ENCODE results near the gene LSM7.
"Not testable (repeated sequence)": the region's sequence is repeated elsewhere in the genome, so short reads cannot be mapped to it uniquely, and the experiment has no call there.

LSM7 gene

DNA sequence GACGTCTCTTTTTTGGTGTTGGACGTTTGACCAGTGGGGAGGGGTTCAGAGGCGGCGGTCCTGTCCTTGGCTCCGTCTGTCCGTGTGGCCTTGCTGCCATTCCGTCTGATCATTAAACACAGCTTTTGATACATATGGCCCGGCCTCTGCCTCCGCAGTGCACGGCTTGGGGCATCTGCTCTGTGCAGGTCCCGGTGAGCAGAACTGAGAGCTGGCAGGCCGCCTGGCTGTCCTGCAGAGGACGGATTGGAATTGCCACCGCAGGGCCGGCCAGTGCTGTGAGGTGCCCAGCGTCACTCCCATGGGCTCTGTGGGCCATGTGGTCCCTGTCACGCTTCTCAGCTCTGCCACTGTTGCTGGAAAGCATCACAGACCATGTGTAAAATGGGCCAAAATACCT lies 26.3 kb upstream of the LSM7 start:
- DNase-seq, result no peak

DNA sequence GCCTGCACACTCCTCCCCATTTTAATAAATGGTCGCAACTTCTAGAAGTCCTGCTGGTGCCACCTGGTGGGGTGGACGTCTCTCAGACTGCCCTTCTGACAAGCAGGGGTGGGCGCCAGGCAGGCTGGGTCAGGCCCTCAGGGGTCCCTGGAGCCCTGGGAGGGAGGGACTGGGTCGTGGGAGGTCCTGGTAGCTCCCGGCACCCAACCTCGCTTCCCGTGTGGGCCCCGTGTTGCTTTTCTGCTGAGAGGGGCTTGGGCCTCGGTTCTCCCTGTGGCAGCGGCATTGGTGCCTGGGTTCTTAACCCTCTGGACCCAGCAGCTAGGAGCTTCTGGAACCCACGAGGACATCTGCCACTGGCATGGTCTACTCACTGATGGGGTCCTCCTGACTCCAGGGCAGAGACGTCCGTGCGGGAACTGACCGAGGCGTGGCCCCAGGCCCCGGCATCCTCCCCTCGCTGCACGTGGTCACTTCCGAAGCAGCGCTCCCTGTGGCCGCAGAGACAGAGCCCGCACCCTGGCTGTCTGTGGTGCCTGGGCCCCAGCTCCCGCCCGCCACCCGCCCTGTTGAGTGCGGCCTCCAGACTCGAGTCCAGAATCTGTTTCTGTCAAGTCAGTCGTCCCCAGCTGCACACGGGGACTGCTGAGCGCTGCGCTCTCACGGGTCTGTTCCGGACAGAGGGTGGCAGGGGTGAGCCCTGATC lies 25.7 kb upstream of the LSM7 start:
- no peak for DNase-seq

DNA sequence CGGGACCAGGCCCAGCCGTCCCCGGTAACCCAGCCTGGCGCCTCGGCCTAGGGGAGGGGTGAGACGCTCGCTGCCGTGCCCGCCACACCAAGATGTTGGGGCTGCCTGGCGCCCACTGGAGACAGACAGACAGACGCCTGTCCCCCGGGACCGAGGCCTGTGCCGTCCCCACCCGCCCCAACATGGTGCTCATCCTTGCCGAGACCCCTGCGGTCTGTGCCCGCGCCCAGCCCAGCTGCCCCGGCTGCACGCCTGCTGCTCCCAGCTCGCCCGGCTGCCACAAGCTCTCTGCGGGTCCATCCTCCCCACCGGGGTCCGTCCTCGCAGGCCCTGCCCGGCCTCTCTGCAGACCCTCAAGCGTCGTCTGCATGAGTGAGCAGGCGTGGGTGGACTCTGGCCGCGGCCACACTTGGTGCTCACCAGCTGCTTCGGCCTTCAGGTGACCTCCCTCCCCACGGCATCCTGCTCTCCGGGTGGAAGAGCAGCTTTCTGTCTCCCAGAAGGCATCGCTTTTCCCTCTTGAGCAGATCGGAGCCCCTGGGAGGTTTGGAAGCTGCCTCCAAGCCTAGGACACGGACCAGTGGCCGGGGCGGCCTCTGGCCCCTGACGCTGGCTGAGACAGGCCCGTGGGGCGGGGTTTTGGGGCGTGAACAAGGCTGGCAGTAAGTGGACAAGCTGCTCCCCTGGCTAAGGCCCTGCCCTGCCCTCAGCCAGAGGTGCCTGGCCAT lies 24.9 kb upstream of the LSM7 start:
- DNase-seq, result no peak

DNA sequence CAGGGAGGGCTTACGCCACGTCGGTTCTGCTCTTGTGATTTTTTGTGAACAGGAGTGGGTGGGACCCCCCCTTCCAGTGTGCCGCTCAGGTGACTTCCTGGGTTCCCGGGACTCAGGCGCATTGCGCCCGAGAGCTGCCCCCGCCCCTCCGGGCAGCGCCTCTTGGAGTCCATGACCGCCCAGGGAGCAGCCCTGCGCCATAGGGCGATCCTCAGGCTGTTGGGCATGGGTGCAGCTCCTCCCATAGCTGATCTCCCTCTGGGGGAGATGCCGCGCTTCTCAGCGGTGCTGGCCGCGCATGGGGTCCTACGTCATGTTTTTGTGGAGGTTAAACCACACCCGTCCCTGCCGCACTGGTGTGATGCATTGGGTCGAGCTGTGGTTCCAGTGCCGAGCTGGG lies 23.7 kb upstream of the LSM7 start:
- DNase-seq, result no peak

DNA sequence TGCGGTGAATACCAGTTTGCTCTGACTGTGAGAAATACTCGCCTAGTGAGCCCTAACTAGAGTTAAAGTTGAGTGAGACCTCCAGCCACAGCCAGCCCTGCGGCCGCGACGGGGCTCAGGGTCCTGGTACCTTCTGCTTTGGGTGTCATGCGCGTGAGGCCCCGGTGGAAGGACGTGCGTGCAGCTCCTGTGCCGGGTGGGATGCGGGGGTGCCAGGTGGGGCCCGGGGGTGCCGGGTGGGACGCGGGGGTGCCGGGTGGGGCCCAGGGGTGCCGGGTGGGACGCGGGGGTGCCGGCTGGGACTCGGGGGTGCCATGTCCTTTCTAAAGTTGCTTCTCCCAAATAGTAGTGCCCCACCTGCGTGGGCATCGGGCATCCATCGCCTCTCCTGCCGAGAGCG lies 23.2 kb upstream of the LSM7 start:
- no peak for DNase-seq

DNA sequence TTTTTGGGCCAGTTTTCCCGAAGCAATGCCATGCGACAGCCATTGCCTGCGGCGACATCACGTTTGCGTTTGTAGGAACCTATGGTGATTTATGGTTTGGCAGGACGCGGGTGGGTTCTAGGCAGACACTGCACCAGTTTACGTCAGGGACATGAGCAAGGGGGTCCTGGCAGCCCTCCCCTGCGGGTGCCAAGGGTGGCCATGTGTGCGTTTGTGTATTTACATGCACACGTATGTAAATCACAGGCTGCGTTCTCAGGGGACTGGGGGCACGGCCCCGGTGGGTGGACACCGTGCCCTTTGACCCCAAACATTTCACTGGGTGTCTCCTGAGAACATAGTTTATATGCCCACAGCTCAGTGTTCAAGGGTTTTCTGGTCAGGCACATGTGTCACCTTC lies 22.3 kb upstream of the LSM7 start:
- DNase-seq, result no peak

DNA sequence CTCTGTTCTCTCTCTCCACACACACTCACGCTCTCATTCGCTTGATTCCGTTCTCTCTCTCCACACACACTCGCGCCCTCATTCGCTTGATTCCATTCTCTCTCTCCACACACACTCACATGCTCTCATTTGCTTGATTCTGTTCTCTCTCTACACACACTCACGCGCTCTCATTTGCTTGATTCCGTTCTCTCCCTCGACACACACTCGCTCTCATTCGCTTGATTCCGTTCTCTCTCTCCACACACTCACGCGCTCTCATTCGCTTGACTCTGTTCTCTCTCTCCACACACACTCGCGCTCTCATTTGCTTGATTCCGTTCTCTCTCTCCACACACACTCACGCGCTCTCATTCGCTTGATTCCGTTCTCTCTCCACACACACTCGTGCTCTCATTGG lies 21.4 kb upstream of the LSM7 start:
- DNase-seq, result not testable (repeated sequence)

DNA sequence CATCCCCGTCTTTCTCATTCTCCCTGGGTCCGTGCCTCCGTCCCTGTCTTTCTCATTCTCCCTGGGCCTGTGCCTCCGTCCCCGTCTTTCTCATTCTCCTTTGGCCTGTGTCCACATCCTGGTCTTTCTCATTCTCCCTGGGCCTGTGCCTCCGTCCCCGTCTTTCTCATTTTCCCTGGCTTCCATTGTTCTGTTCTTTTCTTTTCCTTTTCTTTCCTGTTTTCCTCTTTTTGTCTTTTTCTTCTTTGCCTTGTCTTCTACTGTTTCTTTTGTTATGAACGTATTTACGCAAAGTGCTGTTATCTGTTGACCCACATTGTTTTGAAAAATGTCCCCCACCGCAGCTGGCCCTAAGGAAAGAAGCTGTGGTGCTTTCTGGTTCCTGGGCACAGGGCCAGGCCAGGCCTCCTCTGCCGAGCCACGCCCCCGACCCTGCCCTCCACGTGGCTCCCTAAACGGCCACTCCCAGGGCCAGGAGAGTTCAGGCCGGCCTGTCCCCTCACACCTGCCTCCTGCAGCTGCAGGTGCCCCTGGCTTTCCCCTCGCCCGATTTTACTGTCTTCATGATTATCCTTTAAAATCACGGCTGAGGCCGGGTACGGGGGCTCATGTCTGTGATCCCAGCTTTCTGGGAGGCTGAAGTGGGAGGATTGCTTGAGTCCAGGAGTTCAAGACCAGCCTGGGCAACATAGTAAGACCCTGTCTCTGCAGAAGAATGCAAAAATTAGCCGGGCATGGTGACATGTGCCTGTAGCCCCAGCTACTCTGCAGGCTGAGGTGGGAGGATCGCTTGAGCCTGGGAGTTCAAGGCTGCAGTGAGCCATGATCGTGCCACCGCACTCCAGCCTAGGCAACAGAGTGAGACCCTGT lies 17.6 kb upstream of the LSM7 start:
- DNase-seq, result no peak

DNA sequence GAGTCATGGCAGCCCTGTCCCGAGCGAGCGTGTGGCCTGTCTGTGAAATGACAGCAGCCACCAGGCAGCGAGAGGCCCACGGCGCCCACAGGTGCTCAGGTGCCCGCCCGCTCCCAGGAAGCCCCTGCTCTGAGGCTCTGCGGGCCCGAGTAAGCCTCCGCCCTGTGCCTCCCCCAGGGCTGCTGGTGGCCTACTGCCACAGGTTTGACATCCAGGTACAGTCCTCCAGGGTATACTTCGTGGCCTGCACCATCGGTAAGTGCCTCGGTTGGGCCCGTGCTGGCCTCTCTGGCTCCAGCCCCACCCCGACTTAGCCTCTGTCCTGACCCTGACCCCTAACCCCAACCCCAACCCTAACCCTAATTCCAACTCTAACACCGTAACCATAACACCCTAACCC lies 16.7 kb upstream of the LSM7 start:
- DNase-seq, result no peak

DNA sequence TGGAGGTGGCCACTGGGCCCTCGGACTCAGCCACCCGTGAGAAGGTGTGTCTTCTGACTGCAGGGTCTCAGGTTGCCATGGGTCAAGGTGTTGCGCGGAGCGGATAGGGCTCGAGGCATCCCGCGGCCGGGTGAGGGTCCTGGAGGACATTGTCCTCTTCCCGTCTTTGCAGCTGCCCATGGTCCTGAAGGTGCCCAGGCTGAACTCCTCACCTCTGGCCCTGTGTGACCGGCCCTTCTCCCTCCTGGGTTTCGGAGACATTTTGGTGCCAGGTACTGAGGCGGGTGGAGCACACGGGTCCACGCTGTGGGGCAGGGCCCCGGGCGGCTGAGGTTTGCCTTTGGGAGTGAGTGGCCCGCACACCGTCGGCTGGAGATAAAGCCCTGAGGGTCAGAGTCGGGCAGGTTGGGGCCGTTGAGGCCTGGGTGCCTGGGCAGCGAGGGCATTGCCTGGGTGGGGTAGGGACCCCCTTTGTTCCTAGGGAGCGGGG lies 16.0 kb upstream of the LSM7 start:
- DNase-seq, result no peak

DNA sequence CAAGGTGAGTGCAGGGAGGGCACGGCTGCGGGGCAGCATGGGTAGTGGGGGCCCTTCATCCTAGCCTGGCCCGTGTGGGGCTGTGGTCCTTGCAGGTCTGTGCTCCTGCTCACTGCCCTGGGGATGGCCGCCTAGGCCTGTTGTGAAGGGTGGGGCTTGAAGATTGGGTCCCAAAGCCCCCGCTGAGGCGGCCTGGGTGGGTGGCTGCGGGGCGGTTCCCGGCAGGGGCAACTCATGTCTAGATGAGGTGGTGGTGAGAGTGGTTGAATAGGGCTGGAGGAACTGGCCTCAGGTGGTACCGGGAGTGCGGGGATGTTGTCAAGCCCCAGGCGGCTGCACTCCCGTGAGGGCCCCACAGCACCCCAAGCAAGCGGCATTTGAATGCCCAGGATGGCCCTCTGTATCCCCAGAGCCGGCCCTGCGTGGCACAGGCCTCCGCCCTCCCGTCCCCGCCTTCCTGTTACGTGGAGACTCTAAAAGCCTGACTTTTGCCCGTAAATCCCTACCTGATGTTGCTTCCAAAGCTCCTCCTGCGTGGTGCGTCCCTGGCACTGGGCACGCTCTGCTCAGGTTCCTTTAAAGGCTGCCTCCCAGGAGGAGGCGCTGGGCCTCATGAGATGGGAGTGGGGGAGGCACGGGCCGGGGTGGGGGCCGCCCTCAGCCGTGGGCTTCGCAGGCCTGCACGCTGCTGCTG lies 15.1 kb upstream of the LSM7 start:
- no peak for DNase-seq

DNA sequence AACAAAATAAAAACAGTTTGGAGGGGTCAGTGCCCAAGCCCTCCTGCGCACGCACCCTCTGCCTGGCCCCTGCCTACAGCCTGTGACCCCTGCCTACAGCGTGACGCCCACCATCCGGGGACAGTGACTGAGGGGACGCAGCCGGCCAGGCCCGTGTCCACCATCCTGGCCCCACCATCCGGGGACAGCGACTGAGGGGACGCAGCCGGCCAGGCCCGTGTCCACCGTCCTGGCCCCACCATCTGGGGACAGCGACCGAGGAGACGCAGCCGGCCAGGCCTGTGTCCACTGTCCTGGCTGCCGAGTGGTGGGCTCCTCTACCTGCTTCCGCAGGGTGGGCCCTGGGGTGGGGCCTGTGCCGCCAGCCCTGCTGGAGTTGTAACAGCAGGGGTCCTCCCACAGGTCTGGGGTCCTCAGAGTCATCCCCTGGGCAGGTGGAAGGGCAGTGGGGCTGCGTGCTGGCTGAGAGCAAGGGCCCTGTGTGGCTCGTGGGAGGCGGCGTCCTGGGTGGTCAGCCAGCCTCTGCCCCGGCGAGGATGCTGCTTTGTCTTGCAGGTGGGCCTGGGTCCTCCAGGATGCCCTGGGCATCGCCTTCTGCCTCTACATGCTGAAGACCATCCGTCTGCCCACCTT lies 14.4 kb upstream of the LSM7 start:
- no peak for DNase-seq

DNA sequence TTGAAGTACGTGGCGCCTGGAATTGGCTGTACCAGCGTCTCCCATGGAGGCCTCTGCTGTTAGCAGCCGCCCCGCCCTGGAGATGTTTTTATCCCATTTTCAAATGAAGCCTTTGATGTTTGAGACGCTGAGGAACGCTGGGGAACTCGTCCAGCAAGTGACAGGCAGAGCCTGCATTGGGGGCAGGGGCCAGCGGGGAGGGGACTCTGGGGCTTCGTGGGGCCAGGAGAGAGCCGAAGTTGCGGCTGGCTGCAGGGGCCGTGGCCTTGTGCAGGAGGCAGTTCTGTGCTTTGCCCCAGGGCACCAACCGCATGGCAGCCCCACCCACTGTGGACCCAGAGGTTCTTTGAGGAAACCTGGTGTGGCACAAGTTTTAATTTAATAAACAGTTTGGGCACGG lies 13.6 kb upstream of the LSM7 start:
- no peak for DNase-seq

DNA sequence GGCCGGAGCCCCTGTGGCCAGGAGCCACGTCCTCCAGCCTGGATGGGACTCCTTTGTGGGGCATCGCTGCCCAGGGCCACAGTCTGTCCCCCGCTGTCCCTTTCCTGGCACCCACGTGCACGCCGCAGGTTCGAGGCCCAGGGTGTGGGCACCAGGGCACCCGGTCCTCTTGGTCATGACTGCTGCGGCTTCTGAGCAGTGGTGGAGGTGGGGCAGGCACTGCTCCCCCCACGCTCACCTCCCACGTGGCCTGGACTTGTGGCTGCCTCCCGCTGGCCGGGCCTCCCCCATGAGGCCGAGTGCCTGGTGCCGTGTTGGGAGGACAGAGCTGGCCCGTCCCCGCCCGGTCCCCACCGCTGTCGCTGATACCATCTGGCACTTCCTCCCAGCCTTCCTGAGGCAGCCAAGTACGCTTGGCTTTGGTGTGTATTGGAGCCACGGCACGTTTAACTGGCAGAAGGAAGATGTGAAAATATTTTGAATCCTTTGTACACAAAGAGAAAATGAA lies 12.9 kb upstream of the LSM7 start:
- no peak for DNase-seq

DNA sequence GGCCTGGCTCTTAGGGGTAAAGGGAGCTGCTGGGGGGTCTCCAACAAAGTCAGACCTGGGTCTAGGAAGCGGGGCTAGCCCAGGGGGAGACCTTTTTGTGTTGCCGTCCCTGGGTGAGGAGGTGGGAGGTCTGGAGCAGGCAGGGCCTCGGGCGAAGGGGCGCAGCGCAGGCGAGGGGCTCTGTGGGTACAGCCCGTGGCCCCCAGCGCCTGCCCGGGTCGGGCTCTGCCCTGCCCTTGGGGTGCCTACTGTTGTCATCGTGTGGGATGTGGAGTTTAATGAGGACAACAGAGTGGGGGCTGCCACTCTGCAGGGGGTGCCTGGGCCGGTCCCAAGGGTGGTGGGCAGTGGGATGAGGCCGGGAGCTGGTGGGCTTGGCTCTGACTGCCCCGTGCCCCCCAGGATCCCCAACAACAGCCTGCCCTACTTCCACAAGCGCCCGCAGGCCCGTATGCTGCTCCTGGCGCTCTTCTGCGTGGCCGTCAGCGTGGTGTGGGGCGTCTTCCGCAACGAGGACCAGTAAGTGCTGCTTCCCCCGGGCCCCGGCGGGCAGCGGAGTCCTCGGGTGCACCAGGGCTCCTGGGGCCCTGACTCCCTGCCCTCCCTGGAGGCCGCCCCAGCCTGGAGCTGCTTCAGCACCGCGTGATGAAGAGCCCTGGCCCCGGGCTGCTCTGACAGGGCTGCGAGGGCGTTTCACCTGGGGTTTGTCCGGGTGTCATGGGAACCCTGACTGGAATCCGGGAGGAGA lies 12.3 kb upstream of the LSM7 start:
- DNase-seq, result no peak

DNA sequence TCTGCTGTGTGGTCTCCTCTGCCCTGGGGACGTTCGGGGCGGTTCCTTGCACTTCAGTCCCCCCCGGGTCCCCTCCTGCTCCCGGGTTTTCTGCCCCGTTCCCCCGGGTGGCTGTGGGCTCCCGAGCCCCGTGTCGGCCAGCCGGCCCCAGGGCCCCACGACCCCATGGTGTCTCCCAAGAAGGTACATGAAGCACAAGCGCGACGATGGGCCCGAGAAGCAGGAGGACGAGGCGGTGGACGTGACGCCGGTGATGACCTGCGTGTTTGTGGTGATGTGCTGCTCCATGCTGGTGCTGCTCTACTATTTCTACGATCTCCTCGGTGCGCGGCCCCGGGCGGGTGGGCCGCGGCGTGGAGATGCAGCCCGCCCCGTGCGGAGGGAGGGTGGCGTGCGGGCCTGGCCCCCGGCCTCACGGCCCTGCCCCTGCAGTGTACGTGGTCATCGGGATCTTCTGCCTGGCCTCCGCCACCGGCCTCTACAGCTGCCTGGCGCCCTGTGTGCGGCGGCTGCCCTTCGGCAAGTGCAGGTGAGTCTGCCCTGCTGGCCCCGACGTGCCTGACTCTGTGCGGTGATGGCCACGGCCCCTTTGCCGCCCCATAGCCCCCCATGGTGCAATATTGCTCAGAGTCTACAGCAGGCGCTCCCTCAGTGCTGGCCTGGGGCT lies 11.4 kb upstream of the LSM7 start:
- no peak for DNase-seq

DNA sequence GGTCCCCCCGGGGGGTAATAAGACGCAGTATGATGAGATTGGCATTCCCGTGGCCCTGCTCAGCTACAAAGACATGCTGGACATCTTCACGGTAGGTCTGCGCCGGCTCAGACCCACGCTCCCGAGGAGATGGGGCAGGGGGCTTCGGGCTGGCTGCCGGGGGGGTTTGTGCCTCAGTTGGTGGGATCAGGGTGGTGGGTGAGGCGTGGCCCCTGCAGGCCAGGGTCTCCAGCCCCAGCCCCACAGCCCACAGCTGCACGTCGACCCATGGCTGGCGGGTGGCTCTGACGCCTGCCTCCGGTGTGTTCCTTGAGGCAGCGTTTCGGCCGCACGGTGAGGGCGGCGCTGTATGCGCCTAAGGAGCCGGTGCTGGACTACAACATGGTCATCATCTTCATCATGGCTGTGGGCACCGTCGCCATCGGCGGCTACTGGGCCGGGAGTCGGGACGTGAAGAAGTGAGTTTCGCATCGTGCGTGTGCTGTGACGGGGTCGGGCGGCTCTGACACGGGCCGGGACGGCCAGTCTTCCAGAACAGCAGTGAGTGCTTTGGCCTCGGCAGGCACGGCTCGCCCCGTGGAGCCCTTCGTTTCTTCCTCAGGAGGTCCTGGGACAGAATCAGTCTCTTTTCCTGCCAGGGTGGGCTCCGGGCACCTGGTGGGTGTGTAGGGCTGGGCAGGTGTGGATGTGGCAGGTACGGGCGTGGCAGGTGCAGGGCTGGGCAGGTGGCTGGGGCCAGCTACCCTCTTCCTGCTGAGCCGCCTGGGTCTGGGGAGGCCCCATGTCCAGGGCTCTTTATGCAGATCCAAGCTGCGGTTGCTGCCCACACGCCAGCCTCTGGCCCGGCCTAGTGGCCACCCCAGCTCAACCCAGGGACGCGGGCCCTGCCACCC lies 10.6 kb upstream of the LSM7 start:
- DNase-seq, result no peak

DNA sequence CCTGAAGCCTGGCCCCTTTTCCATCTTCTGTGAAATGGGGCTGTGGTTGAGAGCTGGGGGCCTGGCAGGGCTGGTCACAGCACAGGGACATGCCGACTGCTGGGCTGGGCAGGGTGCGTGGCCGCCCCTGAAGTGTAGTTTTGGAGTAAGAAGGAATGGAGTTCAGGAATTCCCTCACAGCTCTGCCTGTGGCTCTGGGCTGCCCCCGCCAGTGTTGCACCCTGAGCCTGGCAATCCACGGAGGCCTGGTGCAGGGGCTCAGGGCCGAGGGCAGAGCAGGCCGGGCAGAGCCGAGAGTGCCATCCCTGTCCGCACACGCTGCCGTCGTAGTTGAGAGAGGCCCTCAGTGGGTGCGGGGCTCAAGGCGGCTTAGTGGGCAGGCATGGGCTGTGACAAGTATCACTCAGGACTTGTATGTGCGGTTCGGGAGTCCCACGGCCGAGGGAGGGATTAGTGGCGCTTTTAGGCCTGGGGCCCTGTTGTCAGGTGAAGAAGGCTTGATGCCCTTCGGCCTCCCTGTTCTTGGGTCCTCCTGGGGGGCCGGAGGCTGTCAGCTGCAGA lies 9.7 kb upstream of the LSM7 start:
- DNase-seq, result no peak

DNA sequence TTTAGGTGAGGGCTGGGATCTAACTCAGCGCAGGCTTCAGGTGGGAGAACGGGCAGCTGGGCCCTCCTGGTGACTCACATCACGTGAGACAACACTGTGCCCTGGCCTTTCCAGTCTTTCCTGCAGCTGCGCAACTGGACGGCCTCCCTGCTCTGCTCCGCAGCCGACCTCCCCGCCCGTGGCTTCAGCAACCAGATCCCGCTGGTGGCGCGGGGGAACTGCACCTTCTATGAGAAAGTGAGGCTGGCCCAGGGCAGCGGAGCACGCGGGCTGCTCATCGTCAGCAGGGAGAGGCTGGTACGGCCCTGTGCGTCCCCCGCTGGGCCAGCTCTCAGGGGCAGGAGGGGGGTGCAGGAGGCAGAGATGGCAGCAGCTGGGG lies 8.9 kb upstream of the LSM7 start:
- no peak for DNase-seq

All from CD4-positive, alpha-beta T cell treated with Interleukin-17A for 4 hours (primary cell).